Upper lobe of left lung (tissue), 6 donors: ENCODE measurements around the gene TPRN. TPM values are rescaled to one million over a fixed set of nuclear protein-coding genes. Genes with fewer than 3 reads are reported as not detected.

ENCODE experiments used
- ATAC-seq, 2 donors: fragments of 200-7000 bp; cut with Tn5 transposase; one replicate each; pipeline ENCODE4 v1.9.1; 2022; ENCODE audit warnings: mild to moderate bottlenecking in 2 of 2, moderate library complexity in 2 of 2; ENCODE audit not compliant: low FRiP score in 2 of 2
- DNase-seq, 2 donors: peaks; one replicate each; pipeline ENCODE4 v3.0.0-alpha.2; 2019 to 2020
- H3K27ac ChIP-seq, 4 donors: fragments of 200-600 bp; sonication (generic); one replicate each; pipeline ENCODE4 v1.5.1; 2016 to 2019
- H3K27me3 ChIP-seq, 4 donors: fragments of 200-600 bp; sonication (generic); one replicate each; pipeline ENCODE4 v1.5.1; 2017 to 2019
- H3K36me3 ChIP-seq, 4 donors: fragments of 200-600 bp; sonication (generic); one replicate each; pipeline ENCODE4 v1.5.1; 2016 to 2019
- H3K4me1 ChIP-seq, 4 donors: fragments of 200-600 bp; sonication (generic); one replicate each; pipeline ENCODE4 v1.5.1; 2018 to 2019
- H3K4me3 ChIP-seq, 4 donors: fragments of 200-600 bp; sonication (generic); one replicate each; pipeline ENCODE4 v1.5.1; 2017 to 2019; ENCODE audit warnings: mild to moderate bottlenecking in 2 of 4, moderate library complexity in 1 of 4
- H3K9me3 ChIP-seq, 4 donors: fragments of 200-600 bp; sonication (generic); one replicate each; pipeline ENCODE4 v1.5.1; 2018 to 2019
- CTCF ChIP-seq, 6 experiments: fragments of 450-650 bp in 4 of 6; fragments of 200-600 bp in 2 of 6; sonication (generic) in 2 of 6; IDR thresholded peaks; one replicate each; pipeline ENCODE4 v1.5.1; 2016 to 2019; ENCODE audit warnings: antibody characterized with exemption in 6 of 6
- EP300 ChIP-seq, 4 donors: sonication (generic); formaldehyde crosslinking; IDR thresholded peaks; one replicate each; pipeline ENCODE4 v1.5.1; 2017; ENCODE audit warnings: antibody characterized with exemption in 4 of 4, control low read depth in 2 of 4
- POLR2A ChIP-seq, 4 donors: fragments of 450-650 bp; IDR thresholded peaks; one replicate each; pipeline ENCODE4 v1.5.1; 2016 to 2017; ENCODE audit warnings: antibody characterized with exemption in 4 of 4, mild to moderate bottlenecking in 2 of 4
- POLR2AphosphoS5 ChIP-seq, 2 donors: sonication (generic); formaldehyde crosslinking; IDR thresholded peaks; one replicate each; pipeline ENCODE4 v1.5.1; 2017; ENCODE audit warnings: antibody characterized with exemption in 2 of 2
- WGBS, 2 donors: methylation state at CpG; one replicate each; pipeline ENCODE4 v1.1.5; 2017 to 2018; 5-methylcytosine and 5-hydroxymethylcytosine counted together
- total RNA-seq, 6 donors: library from RNA; depleted of rRNA in 4 of 6; stranded (reverse); fragments of >200 nt in 4 of 6; gene quantifications; one replicate each; pipeline versions ENCODE4 v1.1.0 to v1.2.1, GENCODE V29; 2016 to 2021
- donor health status: DM: no; HTN: no; CAD: no; lungs with moderate emphysema.
- donor health status: DM: no; HTN: yes; CAD: no; lungs with severe emphysema.

Gene TPRN
- total RNA-seq, 6 donors from 2014 or later, result 18.9 to 33.1 (median 27.1) TPM

GRCh38 chr9:137174722-137175293, 25.7 kb downstream of the TPRN start:
- peaks cover 3 to 24% (median 18%) of the 10 kb centered on the region in 4 donors for H3K36me3 ChIP-seq
- H3K9me3 ChIP-seq, result no peaks in the 10 kb centered on the region
- ATAC-seq (no peak), DNase-seq (peak in 1 of 2 donors; percentile 81)
- peak in 1 of 6 experiments; percentile 15 for TF ChIP-seq CTCF (IDR thresholded peaks at IDR 0.05)
- no peak for TF ChIP-seq EP300 (IDR thresholded peaks at IDR 0.05)
- H3K4me1 ChIP-seq, result peaks cover 1 to 13% (median 10%) of the 10 kb centered on the region in 4 donors
- no peak overlapping the region for H3K4me3 ChIP-seq
- 46 to 57% methylated on average over 15 to 34 of the region's 34 CpGs for WGBS, 2 donors
- no peak overlapping the region for H3K27ac ChIP-seq
- H3K27me3 ChIP-seq, result peaks cover 0 to 12% (median 6%) of the 10 kb centered on the region in 4 donors

- peak in 1 of 2 donors; percentile 81 for DNase-seq
- H3K27ac ChIP-seq, result no peak overlapping the region
- no peak for TF ChIP-seq CTCF (IDR thresholded peaks at IDR 0.05)
- no peak for TF ChIP-seq EP300 (IDR thresholded peaks at IDR 0.05)
- no peak for TF ChIP-seq POLR2A (IDR thresholded peaks at IDR 0.05)
- no peak for TF ChIP-seq POLR2AphosphoS5 (IDR thresholded peaks at IDR 0.05)
- peaks cover 9 to 21% (median 18%) of the 10 kb centered on the region in 4 donors for H3K4me1 ChIP-seq
- H3K36me3 ChIP-seq, result peaks cover 0 to 16% (median 12%) of the 10 kb centered on the region in 4 donors
- H3K9me3 ChIP-seq, result no peaks in the 10 kb centered on the region
- no peak overlapping the region for H3K4me3 ChIP-seq
- 58 to 88% methylated on average over 15 to 42 of the region's 45 CpGs for WGBS, 2 donors
- peaks cover 0 to 20% (median 13%) of the 10 kb centered on the region in 4 donors for H3K27me3 ChIP-seq
- ATAC-seq, result no peak
These were observed 26.5 kb downstream of the TPRN start for GRCh38 chr9:137173796-137174664.

GRCh38 chr9:137172901-137173795, 27.4 kb downstream of the TPRN start:
- Histone ChIP-seq H3K4me1 (peaks cover 18 to 29% (median 27%) of the 10 kb centered on the region in 4 donors), H3K4me3 (no peak overlapping the region), H3K27ac (no peak overlapping the region), H3K9me3 (no peaks in the 10 kb centered on the region), H3K36me3 (peaks cover 0 to 8% (median 5%) of the 10 kb centered on the region in 4 donors), H3K27me3 (peaks cover 4 to 29% (median 19%) of the 10 kb centered on the region in 4 donors)
- TF ChIP-seq CTCF (IDR thresholded peaks at IDR 0.05) (no peak), POLR2AphosphoS5 (IDR thresholded peaks at IDR 0.05) (no peak), POLR2A (IDR thresholded peaks at IDR 0.05) (no peak), EP300 (IDR thresholded peaks at IDR 0.05) (no peak)
- WGBS, 2 donors, result 51 to 59% methylated on average over 16 to 21 of the region's 21 CpGs
- DNase-seq, result peak in 1 of 2 donors; percentile 52
- ATAC-seq, result no peak

- peaks cover 30 to 44% (median 35%) of the 10 kb centered on the region in 4 donors for H3K4me1 ChIP-seq
- H3K36me3 ChIP-seq, result no peaks in the 10 kb centered on the region
- no peak overlapping the region for H3K27ac ChIP-seq
- H3K27me3 ChIP-seq, result peaks cover 8 to 47% (median 36%) of the 10 kb centered on the region in 4 donors
- TF ChIP-seq EP300 (IDR thresholded peaks at IDR 0.05) (no peak), POLR2A (IDR thresholded peaks at IDR 0.05) (no peak)
- DNase-seq (peak in 1 of 2 donors; percentile 64), ATAC-seq (no peak)
- H3K4me3 ChIP-seq, result no peak overlapping the region
- WGBS, 2 donors, result 78 to 82% methylated on average over 5 to 17 of the region's 22 CpGs
- no peaks in the 10 kb centered on the region for H3K9me3 ChIP-seq
These were observed 29.2 kb downstream of the TPRN start for GRCh38 chr9:137171149-137171900.
